T47D (cell line): Measurements from ENCODE around the gene CDH13.

ENCODE experiments used
- DNase-seq, 2 experiments: peaks; one replicate each; pipeline versions ENCODE4 v3.0.0 to v3.0.0-alpha.2; 2011 to 2012; ENCODE audit warnings: low read depth in 1 of 2, low spot score in 1 of 2
- JUND ChIP-seq: IDR thresholded peaks from 2 replicates; pipeline ENCODE4 v1.6.1; 2012; ENCODE audit warnings: low read depth
- in situ Hi-C: cut with HindIII; loops from 2 replicates; pipeline ENCODE4 v1.10.0; 2016; ENCODE audit warnings: low sequenced_read_pairs, low pct_unique_long_range_greater_than_20kb

The CDH13 gene

GRCh38 chr16:82754716-82755513 is 128.1 kb downstream of the CDH13 start:
- TF ChIP-seq JUND: no peak
- in situ Hi-C loops: no loop called here
- DNase-seq: no peak

- no peak for DNase-seq
- no peak for TF ChIP-seq JUND
- in situ Hi-C loops: no loop called here
Observed at GRCh38 chr16:82755570-82756282, 129.0 kb downstream of the CDH13 start.

- in situ Hi-C loops: no loop called here
- TF ChIP-seq JUND: no peak
- DNase-seq: no peak
Observed at GRCh38 chr16:82756283-82756599, 129.5 kb downstream of the CDH13 start.

GRCh38 chr16:82758406-82758805 is 131.6 kb downstream of the CDH13 start:
- in situ Hi-C loops: no loop called here
- DNase-seq: no peak
- no peak for TF ChIP-seq JUND

GRCh38 chr16:82758904-82759303 is 132.1 kb downstream of the CDH13 start:
- in situ Hi-C loops: no loop called here
- no peak for DNase-seq
- TF ChIP-seq JUND: no peak

- DNase-seq: no peak
- TF ChIP-seq JUND: no peak
- in situ Hi-C loops: no loop called here
Observed at GRCh38 chr16:82761236-82761635, 134.5 kb downstream of the CDH13 start.

GRCh38 chr16:82761858-82762257 is 135.1 kb downstream of the CDH13 start:
- DNase-seq: no peak
- TF ChIP-seq JUND: no peak
- in situ Hi-C loops: no loop called here

GRCh38 chr16:82763371-82763770 is 136.6 kb downstream of the CDH13 start:
- TF ChIP-seq JUND: no peak
- DNase-seq: no peak
- in situ Hi-C loops: no loop called here

GRCh38 chr16:82767198-82767597 is 140.4 kb downstream of the CDH13 start:
- no peak for TF ChIP-seq JUND
- in situ Hi-C loops: no loop called here
- DNase-seq: no peak

- TF ChIP-seq JUND: no peak
- in situ Hi-C loops: no loop called here
- DNase-seq: no peak
Observed at GRCh38 chr16:82767808-82768207, 141.0 kb downstream of the CDH13 start.

GRCh38 chr16:82769845-82770244 is 143.1 kb downstream of the CDH13 start:
- DNase-seq: no peak
- TF ChIP-seq JUND: no peak
- in situ Hi-C loops: no loop called here

GRCh38 chr16:82772215-82772614 is 145.4 kb downstream of the CDH13 start:
- TF ChIP-seq JUND: no peak
- in situ Hi-C loops: no loop called here
- DNase-seq: no peak

GRCh38 chr16:82773018-82773417 is 146.2 kb downstream of the CDH13 start:
- no peak for TF ChIP-seq JUND
- no peak for DNase-seq
- in situ Hi-C loops: no loop called here
